ENCODE results near the gene PNKD. TPM values are rescaled to one million over a fixed set of nuclear protein-coding genes. Genes with fewer than 3 reads are reported as not detected.

PNKD gene
- total and polyA plus RNA-seq, 2 of the 8 experiments (the other 6 are each of a cell fraction or from before 2014, with no cell fraction given) = 43.9 to 65.4 TPM

DNA sequence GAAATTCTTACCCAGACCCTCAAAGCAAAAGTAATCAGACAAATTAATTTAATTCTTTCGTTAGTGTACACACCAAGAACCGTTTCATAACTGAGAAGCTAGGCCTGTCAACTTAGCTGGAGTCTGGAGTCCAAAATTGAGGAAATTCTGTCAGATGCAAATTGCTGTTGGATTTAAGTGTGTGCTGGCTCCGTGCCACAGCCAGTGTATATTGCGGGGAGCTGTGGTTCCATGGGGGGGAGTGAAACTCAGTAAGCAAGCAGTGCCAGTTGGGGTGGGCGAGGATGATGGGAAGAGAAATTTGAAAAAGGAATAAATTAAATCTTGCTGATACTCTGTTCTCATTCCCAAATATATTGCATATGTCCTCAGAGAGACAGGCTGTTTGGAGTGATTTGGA lies 49.3 kb upstream of the PNKD start:
- Histone ChIP-seq H3K23ac (ENCODE audit: insufficient read length) (no peak overlapping the region), H3K79me2 (ENCODE audit: control insufficient read depth in 1 of 2, insufficient read depth in 2 of 2, low read length in 2 of 2) (peaks cover 44 to 82% of the 10 kb centered on the region in 2 experiments), H3K4me3 (ENCODE audit: extremely low read depth in 1 of 4, insufficient read depth in 2 of 4, low read depth in 3 of 4, low read length in 4 of 4) (no peak overlapping the region), H4K20me1 (replicated peaks in 1 of 2; ENCODE audit: control insufficient read depth in 1 of 2, insufficient read depth in 2 of 2, low read length in 2 of 2) (peaks cover 10 to 14% of the 10 kb centered on the region in 2 experiments), H2BK20ac (ENCODE audit: low read length) (no peak overlapping the region), H2BK120ac (replicated peaks; ENCODE audit: low read depth, low read length) (no peak overlapping the region), H4K8ac (ENCODE audit: extremely low read depth, insufficient read depth, low read length) (no peak overlapping the region), H2BK12ac (ENCODE audit: low read depth, low read length) (no peak overlapping the region), H2BK5ac (ENCODE audit: low read depth, low read length) (no peak overlapping the region), H3K56ac (replicated peaks; ENCODE audit: insufficient read length, low read depth, low read length) (no peak overlapping the region), H3K18ac (ENCODE audit: extremely low read depth, low read length) (no peak overlapping the region), H3K27me3 (replicated peaks in 1 of 4; ENCODE audit: control insufficient read depth in 3 of 4, extremely low read depth in 1 of 4, insufficient read depth in 3 of 4, low read length in 3 of 4) (no peaks in the 10 kb centered on the region), H2AK5ac (ENCODE audit: low read depth, low read length) (no peak overlapping the region), H4K91ac (replicated peaks; ENCODE audit: insufficient read length, low read length) (no peak overlapping the region), H3K36me3 (ENCODE audit: control insufficient read depth in 2 of 4, insufficient read depth in 4 of 4, low read length in 3 of 4) (peaks cover 1 to 24% (median 7%) of the 10 kb centered on the region in 4 experiments; a peak in 6 of 8 replicates), H2BK15ac (ENCODE audit: low read length) (no peak overlapping the region), H3K14ac (ENCODE audit: insufficient read length) (no peak overlapping the region), H3K23me2 (ENCODE audit: low read depth, low read length) (peaks cover 2% of the 10 kb centered on the region; the same call in 1 of the 2 replicates), H3K4me2 (ENCODE audit: insufficient read depth in 1 of 2, low read depth in 2 of 2, low read length in 2 of 2) (no peak overlapping the region), H3K27ac (ENCODE audit: low read depth, low read length) (no peak overlapping the region), H3K9me3 (ENCODE audit: insufficient read depth in 2 of 2, low read depth in 1 of 2, low read length in 1 of 2) (no peaks in the 10 kb centered on the region), H3K4me1 (replicated peaks in 1 of 4; ENCODE audit: control insufficient read depth in 3 of 4, insufficient read depth in 4 of 4, low read length in 3 of 4) (peaks cover 0 to 10% (median 3%) of the 10 kb centered on the region in 4 experiments; a peak in 3 of 7 replicates), H2AFZ (ENCODE audit: low read length) (no peak overlapping the region), H3K4ac (replicated peaks; ENCODE audit: insufficient read length, low read depth, low read length) (no peak overlapping the region), H3K79me1 (ENCODE audit: low read depth, low read length) (peaks cover 14% of the 10 kb centered on the region; the same call in 1 of the 2 replicates), H4K5ac (ENCODE audit: insufficient read length, low read depth, low read length) (no peak overlapping the region), H3K9ac (replicated peaks in 1 of 4; ENCODE audit: extremely low read depth in 1 of 4, low read depth in 3 of 4, low read length in 3 of 4) (no peak overlapping the region)
- FAIRE-seq = no peak
- CTCF ChIA-PET (ENCODE audit: partially characterized antibody) = interaction anchor here (1.0 to 2.3 kb wide), 5 partner anchors 9 to 39 kb away, joined by 3 to 14 read pairs (median 4); no protein-coding TSS in a partner anchor
- POLR2A ChIA-PET (ENCODE audit: partially characterized antibody) = interaction anchor here (1.1 kb wide), 1 partner anchor 173 kb away, joined by 3 read pairs; no protein-coding TSS in a partner anchor
- DNase-seq (ENCODE audit: low read depth in 1 of 2, low spot score in 2 of 2) = no peak
- 96% methylated on average over 5 of the region's 5 CpGs; no CpG with 5 or more reads in 1 of the 2 experiments for WGBS, 2 experiments (ENCODE audit: extremely low coverage in 1 of 2, insufficient coverage in 1 of 2, insufficient read length in 1 of 2, insufficient replicate concordance in 2 of 2, low coverage in 1 of 2, low lambda C conversion rate in 2 of 2, missing lambda C conversion rate in 1 of 2)
- TF ChIP-seq E2F6 (IDR thresholded peaks at IDR 0.05) (no peak), TEAD4 (IDR thresholded peaks at IDR 0.05; ENCODE audit: low read depth, low read length) (no peak), CTBP2 (IDR thresholded peaks at IDR 0.05; ENCODE audit: borderline replicate concordance, insufficient read depth, insufficient read length, low read length) (no peak), POU5F1 (IDR thresholded peaks at IDR 0.05; ENCODE audit: low read depth, low read length) (no peak), TAF7 (optimal IDR thresholded peaks at IDR 0.05; ENCODE audit: borderline replicate concordance, low read depth, low read length) (no peak), TAF1 (IDR thresholded peaks at IDR 0.05; ENCODE audit: low read depth, low read length) (no peak), RNF2 (IDR thresholded peaks at IDR 0.05; ENCODE audit: borderline replicate concordance, low read depth, low read length, missing control alignments, poor library complexity, severe bottlenecking) (no peak)
- TF ChIP-seq, protein P1, sequence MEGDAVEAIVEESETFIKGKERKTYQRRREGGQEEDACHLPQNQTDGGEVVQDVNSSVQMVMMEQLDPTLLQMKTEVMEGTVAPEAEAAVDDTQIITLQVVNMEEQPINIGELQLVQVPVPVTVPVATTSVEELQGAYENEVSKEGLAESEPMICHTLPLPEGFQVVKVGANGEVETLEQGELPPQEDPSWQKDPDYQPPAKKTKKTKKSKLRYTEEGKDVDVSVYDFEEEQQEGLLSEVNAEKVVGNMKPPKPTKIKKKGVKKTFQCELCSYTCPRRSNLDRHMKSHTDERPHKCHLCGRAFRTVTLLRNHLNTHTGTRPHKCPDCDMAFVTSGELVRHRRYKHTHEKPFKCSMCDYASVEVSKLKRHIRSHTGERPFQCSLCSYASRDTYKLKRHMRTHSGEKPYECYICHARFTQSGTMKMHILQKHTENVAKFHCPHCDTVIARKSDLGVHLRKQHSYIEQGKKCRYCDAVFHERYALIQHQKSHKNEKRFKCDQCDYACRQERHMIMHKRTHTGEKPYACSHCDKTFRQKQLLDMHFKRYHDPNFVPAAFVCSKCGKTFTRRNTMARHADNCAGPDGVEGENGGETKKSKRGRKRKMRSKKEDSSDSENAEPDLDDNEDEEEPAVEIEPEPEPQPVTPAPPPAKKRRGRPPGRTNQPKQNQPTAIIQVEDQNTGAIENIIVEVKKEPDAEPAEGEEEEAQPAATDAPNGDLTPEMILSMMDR (IDR thresholded peaks at IDR 0.05; ENCODE audit: control extremely low read depth in 1 of 3, insufficient read depth in 1 of 3, low read depth in 1 of 3, low read length in 3 of 3) = no peak
